ENCODE data around the gene CBARP.

Gene CBARP

DNA sequence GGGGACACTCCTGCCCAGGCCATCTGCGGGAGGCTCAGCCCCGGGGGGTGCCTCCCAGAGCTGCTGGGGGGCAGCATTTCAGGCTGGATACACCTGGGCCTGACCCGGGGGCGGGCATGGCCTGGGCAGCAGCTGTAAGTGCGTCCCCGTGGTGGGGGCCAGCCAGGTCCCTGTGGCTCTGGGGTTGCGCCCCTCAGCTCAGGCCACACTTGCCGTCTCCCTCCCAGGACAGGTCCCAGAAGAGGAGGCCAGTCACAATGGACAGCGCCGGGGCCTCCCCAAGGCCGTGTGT lies 11.6 kb downstream of the CBARP start (continued):
- TF ChIP-seq, protein P1, sequence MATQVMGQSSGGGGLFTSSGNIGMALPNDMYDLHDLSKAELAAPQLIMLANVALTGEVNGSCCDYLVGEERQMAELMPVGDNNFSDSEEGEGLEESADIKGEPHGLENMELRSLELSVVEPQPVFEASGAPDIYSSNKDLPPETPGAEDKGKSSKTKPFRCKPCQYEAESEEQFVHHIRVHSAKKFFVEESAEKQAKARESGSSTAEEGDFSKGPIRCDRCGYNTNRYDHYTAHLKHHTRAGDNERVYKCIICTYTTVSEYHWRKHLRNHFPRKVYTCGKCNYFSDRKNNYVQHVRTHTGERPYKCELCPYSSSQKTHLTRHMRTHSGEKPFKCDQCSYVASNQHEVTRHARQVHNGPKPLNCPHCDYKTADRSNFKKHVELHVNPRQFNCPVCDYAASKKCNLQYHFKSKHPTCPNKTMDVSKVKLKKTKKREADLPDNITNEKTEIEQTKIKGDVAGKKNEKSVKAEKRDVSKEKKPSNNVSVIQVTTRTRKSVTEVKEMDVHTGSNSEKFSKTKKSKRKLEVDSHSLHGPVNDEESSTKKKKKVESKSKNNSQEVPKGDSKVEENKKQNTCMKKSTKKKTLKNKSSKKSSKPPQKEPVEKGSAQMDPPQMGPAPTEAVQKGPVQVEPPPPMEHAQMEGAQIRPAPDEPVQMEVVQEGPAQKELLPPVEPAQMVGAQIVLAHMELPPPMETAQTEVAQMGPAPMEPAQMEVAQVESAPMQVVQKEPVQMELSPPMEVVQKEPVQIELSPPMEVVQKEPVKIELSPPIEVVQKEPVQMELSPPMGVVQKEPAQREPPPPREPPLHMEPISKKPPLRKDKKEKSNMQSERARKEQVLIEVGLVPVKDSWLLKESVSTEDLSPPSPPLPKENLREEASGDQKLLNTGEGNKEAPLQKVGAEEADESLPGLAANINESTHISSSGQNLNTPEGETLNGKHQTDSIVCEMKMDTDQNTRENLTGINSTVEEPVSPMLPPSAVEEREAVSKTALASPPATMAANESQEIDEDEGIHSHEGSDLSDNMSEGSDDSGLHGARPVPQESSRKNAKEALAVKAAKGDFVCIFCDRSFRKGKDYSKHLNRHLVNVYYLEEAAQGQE (tag by site-specific recombination; IDR thresholded peaks at IDR 0.05): peak; percentile 37; the same call in 1 of the 2 replicates

DNA sequence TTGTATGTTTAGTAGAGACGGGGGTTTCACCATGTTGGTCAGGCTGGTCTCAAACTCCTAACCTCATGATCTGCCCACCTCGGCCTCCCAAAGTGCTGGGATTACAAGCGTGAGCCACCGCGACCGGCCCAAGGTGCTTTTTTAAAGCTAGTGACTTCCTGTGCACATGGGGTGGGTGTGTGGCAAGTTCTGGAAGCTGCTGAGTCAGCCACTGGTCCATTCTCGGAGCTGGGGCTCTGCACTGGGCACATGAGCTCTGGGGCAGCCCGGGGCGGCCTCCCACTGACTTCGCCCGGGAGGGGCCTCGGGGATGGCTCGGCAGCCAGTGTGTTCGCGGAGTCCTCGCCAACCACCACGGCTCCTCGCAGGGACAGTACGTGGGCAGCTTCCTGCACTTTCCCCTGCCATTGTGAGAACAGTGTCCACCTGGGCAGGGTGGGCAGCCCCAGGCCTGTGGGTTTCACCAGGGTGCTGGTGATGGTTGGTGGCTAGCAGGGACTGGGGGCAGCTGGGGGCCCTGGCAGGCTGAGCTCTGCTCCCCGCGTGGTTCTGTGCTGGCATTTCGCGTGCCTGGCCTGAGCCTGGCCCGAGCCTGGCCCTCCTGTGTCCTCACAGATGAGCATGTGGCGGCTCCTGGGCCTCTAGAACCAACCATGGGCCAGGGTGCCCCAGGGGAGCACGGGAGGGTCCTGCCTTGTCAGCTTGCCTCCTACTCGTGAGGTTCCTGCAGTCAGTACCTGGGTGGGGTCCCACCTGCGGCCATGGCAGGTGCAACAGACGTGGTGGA lies 12.2 kb downstream of the CBARP start:
- no peaks in the 10 kb centered on the region for H3K4me1 ChIP-seq (ENCODE audit: control insufficient read depth, insufficient read depth, low read length)
- H3K27ac ChIP-seq (ENCODE audit: extremely low read depth, low read depth, low read length): no peak overlapping the region
- H3K9me3 ChIP-seq (ENCODE audit: control insufficient read depth, insufficient read depth, low read depth, low read length): no peaks in the 10 kb centered on the region
- no peak overlapping the region for H3K4me3 ChIP-seq (ENCODE audit: low read depth, low read length)
- peaks cover 0 to 75% of the 10 kb centered on the region in 2 experiments; a peak in 2 of 3 replicates for H3K36me3 ChIP-seq (ENCODE audit: control insufficient read depth in 2 of 2, insufficient read depth in 1 of 2, low read length in 2 of 2)
- TF ChIP-seq SCRT1 (tag by site-specific recombination; IDR thresholded peaks at IDR 0.05; ENCODE audit: borderline replicate concordance) (0 out of 2 replicates have a peak, but pooled peaks have one; percentile 28), GLIS2 (tag by site-specific recombination; IDR thresholded peaks at IDR 0.05) (peak; percentile 51), ZNF184 (tag by site-specific recombination; IDR thresholded peaks at IDR 0.05) (no peak)
- ChIA-PET POLR2A (interaction anchor here (0.9 to 1.0 kb wide), 2 partner anchors 43 to 123 kb away, joined by 3 to 5 read pairs; partner anchors contain the start of gene CIRBP), CTCF (interaction anchor here (0.6 to 1.2 kb wide), 6 partner anchors 10 to 186 kb away, joined by 3 to 5 read pairs (median 4); no protein-coding TSS in a partner anchor)

DNA sequence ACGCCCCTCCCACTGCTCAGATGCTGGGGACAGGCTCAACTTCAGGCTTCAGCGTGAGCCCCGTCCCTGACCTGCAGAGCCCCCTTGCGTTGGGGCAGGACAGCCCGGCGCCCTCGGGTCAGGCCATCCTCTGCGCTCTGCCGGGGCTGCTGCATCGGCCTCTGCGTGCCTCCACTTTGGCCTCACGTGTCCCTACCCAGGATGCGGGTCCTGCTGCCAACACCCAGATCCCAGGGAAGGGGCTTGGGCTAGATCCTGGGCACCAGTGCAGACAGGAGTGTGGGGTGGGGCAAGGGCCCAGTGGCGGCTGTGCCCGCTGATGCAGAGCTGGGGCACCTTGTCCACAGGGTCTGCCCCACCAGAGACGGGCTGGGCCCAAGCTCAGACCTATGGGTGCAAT lies 13.0 kb downstream of the CBARP start:
- ChIA-PET CTCF (interaction anchor here (0.6 to 1.2 kb wide), 5 partner anchors 9 to 186 kb away, joined by 3 to 5 read pairs (median 3); no protein-coding TSS in a partner anchor), POLR2A (interaction anchor here (1.0 kb wide), 1 partner anchor 14 kb away, joined by 3 read pairs; no protein-coding TSS in a partner anchor)

More for the DNA sequence above, 13.0 kb downstream of the CBARP start:
- Histone ChIP-seq H3K36me3 (ENCODE audit: control insufficient read depth in 2 of 2, insufficient read depth in 1 of 2, low read length in 2 of 2) (peaks cover 0 to 83% of the 10 kb centered on the region in 2 experiments; a peak in 2 of 3 replicates), H3K4me1 (ENCODE audit: control insufficient read depth, insufficient read depth, low read length) (no peaks in the 10 kb centered on the region), H3K9me3 (ENCODE audit: control insufficient read depth, insufficient read depth, low read depth, low read length) (no peaks in the 10 kb centered on the region), H3K4me3 (ENCODE audit: low read depth, low read length) (no peak overlapping the region), H3K27ac (ENCODE audit: extremely low read depth, low read depth, low read length) (0 out of 2 replicates have a peak overlapping the region, but pooled peaks have one; percentile 31)
- TF ChIP-seq ZSCAN23 (tag by site-specific recombination; IDR thresholded peaks at IDR 0.05): no peak
- TF ChIP-seq, protein P2, sequence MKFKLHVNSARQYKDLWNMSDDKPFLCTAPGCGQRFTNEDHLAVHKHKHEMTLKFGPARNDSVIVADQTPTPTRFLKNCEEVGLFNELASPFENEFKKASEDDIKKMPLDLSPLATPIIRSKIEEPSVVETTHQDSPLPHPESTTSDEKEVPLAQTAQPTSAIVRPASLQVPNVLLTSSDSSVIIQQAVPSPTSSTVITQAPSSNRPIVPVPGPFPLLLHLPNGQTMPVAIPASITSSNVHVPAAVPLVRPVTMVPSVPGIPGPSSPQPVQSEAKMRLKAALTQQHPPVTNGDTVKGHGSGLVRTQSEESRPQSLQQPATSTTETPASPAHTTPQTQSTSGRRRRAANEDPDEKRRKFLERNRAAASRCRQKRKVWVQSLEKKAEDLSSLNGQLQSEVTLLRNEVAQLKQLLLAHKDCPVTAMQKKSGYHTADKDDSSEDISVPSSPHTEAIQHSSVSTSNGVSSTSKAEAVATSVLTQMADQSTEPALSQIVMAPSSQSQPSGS (tag by site-specific recombination; IDR thresholded peaks at IDR 0.05; ENCODE audit: low read depth): no peak
- no peak for TF ChIP-seq ZNF777 (tag by site-specific recombination; IDR thresholded peaks at IDR 0.05; ENCODE audit: borderline replicate concordance)
- TF ChIP-seq ZSCAN16 (tag by site-specific recombination; IDR thresholded peaks at IDR 0.05): no peak
- TF ChIP-seq, protein P3, sequence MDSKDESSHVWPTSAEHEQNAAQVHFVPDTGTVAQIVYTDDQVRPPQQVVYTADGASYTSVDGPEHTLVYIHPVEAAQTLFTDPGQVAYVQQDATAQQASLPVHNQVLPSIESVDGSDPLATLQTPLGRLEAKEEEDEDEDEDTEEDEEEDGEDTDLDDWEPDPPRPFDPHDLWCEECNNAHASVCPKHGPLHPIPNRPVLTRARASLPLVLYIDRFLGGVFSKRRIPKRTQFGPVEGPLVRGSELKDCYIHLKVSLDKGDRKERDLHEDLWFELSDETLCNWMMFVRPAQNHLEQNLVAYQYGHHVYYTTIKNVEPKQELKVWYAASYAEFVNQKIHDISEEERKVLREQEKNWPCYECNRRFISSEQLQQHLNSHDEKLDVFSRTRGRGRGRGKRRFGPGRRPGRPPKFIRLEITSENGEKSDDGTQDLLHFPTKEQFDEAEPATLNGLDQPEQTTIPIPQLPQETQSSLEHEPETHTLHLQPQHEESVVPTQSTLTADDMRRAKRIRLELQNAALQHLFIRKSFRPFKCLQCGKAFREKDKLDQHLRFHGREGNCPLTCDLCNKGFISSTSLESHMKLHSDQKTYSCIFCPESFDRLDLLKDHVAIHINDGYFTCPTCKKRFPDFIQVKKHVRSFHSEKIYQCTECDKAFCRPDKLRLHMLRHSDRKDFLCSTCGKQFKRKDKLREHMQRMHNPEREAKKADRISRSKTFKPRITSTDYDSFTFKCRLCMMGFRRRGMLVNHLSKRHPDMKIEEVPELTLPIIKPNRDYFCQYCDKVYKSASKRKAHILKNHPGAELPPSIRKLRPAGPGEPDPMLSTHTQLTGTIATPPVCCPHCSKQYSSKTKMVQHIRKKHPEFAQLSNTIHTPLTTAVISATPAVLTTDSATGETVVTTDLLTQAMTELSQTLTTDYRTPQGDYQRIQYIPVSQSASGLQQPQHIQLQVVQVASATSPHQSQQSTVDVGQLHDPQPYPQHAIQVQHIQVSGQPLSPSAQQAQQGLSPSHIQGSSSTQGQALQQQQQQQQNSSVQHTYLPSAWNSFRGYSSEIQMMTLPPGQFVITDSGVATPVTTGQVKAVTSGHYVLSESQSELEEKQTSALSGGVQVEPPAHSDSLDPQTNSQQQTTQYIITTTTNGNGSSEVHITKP (tag by site-specific recombination; IDR thresholded peaks at IDR 0.05): no peak

Data from HEK293 (cell line).